OCI-LY3 (cell line): ENCODE measurements around the gene RGS18.

Experiments
- CTCF ChIP-seq: fragments of 200-600, 300-600 bp; sonication (generic); IDR thresholded peaks from 2 replicates; pipeline ENCODE4 v1.5.1; 2014; ENCODE audit warnings: antibody characterized with exemption, low read length, low read depth
- EZH2phosphoT487 ChIP-seq: fragments of 200-600 bp; shearing (Covaris generic); IDR thresholded peaks from 2 replicates; pipeline ENCODE4 v1.6.1; 2018; ENCODE audit warnings: antibody characterized with exemption, mixed run types, low read depth

- no peak for TF ChIP-seq CTCF
- no peak for TF ChIP-seq EZH2phosphoT487
Measured at GRCh38 chr1:192183788-192184187, 25.5 kb downstream of the RGS18 start.
